ENCODE measurements around the gene PTPRA.

PTPRA gene

GRCh38 chr20:3081641-3082040 is 208.4 kb downstream of the PTPRA start:
- DNase-seq: no peak

DNA sequence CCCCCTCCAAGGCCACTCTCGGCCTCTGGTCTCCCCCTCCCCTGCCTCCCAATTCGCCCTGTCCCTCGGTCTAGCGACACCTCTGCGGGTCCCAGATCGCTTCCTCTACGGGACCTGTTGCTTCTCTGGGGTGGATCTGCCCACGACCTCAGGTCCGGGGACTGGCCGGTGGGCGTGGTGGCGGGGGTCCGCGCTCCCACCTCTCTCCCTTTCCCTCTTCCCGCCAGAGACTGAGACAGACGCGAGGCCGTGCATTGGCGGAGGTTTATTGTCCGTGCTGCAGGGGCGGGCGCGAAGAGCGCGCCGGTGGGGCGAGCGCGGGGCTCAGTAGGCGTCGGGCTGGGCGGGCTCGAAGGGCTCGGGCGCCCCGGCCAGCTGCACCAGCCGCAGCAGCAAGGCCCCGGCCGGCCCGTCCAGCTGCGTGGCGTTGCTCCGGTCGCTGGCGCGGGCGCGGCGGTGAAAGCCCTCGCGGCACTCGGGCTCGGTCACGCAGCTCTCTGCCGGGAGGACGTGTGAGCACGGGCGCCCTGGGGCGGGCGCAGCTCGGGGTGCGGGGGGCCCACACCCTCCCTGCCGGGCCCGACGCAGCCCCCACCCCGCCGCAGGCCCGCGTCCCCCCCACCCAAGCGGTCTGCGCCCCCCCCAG is 209.1 kb downstream of the PTPRA start:
- peak; percentile 29 for DNase-seq

- DNase-seq: no peak
Measured at GRCh38 chr20:3082955-3083952, 210.0 kb downstream of the PTPRA start.

DNA sequence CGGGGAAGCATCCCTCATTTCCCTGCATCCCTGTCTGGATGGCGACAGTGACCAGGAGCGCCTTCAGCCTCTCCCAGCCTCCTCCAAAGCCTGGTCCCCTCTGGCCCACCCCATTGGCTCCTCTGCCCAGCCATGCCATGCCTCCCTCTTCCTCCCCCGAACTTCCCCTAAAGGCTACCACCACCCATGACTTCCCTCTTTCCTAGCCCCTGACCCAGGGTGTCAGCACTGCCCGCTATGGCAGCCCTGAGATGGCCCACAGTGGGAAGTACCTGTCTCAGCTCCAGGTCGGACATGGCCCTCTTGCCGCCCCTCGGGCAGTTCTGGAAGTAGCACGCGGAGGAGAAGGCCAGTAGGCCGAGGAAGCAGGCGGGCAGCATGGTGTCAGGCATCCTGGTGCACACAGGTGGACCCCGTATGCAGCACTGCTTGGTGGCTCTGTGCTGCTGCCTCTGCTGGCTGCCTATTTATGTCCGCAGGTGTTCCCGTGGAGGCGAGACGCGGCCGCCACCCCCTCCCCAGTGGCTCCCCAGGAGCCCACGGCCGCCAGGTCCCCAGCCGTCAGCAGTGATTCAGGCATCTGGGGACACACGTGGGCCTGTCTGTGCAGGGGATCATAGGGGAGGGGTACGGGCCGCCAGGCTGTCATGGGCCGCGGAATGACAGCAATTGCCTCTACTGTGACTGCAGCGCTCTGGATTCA is 211.2 kb downstream of the PTPRA start, which contains the start of gene AVP:
TSS of gene AVP (minus strand) at position 442 of the 703 bp plus-strand sequence. CDS start at position 392, 50 bp downstream.
- DNase-seq: no peak

GRCh38 chr20:3084986-3085360 is 211.7 kb downstream of the PTPRA start:
- DNase-seq: no peak

GRCh38 chr20:3085571-3086072 is 212.3 kb downstream of the PTPRA start:
- DNase-seq: no peak

GRCh38 chr20:3088031-3088430 is 214.8 kb downstream of the PTPRA start:
- DNase-seq: no peak
